ENCODE measurements around the gene TSPAN9. TPM values are rescaled to one million over a fixed set of nuclear protein-coding genes. Genes with fewer than 3 reads are reported as not detected.

The TSPAN9 gene
- total RNA-seq, 1 donor from 2014 or later = 7.8 TPM

GRCh38 chr12:3236345-3237187 lies 159.4 kb downstream of the TSPAN9 start:
- Histone ChIP-seq H3K27me3 (no peaks in the 10 kb centered on the region), H4K20me1 (ENCODE audit: low read depth) (peaks cover 37% of the 10 kb centered on the region), H3K9ac (no peak overlapping the region), H3K9me3 (ENCODE audit: low read depth) (no peaks in the 10 kb centered on the region), H3K27ac (no peak overlapping the region), H3F3A (ENCODE audit: low read depth) (peaks cover 8% of the 10 kb centered on the region), H2AFZ (replicated peaks) (no peak overlapping the region), H3K4me2 (no peak overlapping the region), H3K4me3 (no peak overlapping the region), H3K4me1 (peaks cover 25% of the 10 kb centered on the region), H3K79me2 (ENCODE audit: low read depth) (no peaks in the 10 kb centered on the region), H3K36me3 (no peaks in the 10 kb centered on the region)
- H3K4me3 Mint-ChIP-seq = no peak overlapping the region
- H3K9me3 Mint-ChIP-seq = no peaks in the 10 kb centered on the region
- peak; percentile 67 for DNase-seq (ENCODE audit: low spot score)
- H3K36me3 Mint-ChIP-seq = no peaks in the 10 kb centered on the region
- peaks cover 7% of the 10 kb centered on the region for H3K27me3 Mint-ChIP-seq (ENCODE audit: insufficient read depth, low read depth)
- H3K4me1 Mint-ChIP-seq = peaks cover 56% of the 10 kb centered on the region
- H3K27ac Mint-ChIP-seq = peak overlapping the region; percentile 38
- no peak for TF ChIP-seq EZH2 (IDR thresholded peaks at IDR 0.05)
- no peak for TF ChIP-seq CTCF (IDR thresholded peaks at IDR 0.05)
- TF ChIP-seq EZH2phosphoT487 (IDR thresholded peaks at IDR 0.05) = no peak

GRCh38 chr12:3238196-3238595 lies 161.0 kb downstream of the TSPAN9 start:
- Histone ChIP-seq H3K4me1 (peaks cover 21% of the 10 kb centered on the region), H3K27ac (no peak overlapping the region), H3K9me3 (ENCODE audit: low read depth) (no peaks in the 10 kb centered on the region), H3K27me3 (no peaks in the 10 kb centered on the region), H3K79me2 (ENCODE audit: low read depth) (no peaks in the 10 kb centered on the region), H2AFZ (replicated peaks) (no peak overlapping the region), H3K36me3 (no peaks in the 10 kb centered on the region), H3K4me2 (no peak overlapping the region), H3K4me3 (no peak overlapping the region), H4K20me1 (ENCODE audit: low read depth) (peaks cover 29% of the 10 kb centered on the region), H3F3A (ENCODE audit: low read depth) (peaks cover 3% of the 10 kb centered on the region), H3K9ac (no peak overlapping the region)
- Mint-ChIP-seq H3K36me3 (no peaks in the 10 kb centered on the region), H3K4me3 (no peak overlapping the region), H3K9me3 (no peaks in the 10 kb centered on the region), H3K4me1 (peaks cover 50% of the 10 kb centered on the region), H3K27me3 (ENCODE audit: insufficient read depth, low read depth) (peaks cover 4% of the 10 kb centered on the region), H3K27ac (no peak overlapping the region)
- TF ChIP-seq CTCF (IDR thresholded peaks at IDR 0.05) (no peak), EZH2phosphoT487 (IDR thresholded peaks at IDR 0.05) (no peak), EZH2 (IDR thresholded peaks at IDR 0.05) (no peak)
- no peak for DNase-seq (ENCODE audit: low spot score)

GRCh38 chr12:3241621-3242020 lies 164.4 kb downstream of the TSPAN9 start:
- Histone ChIP-seq H3K4me1 (peaks cover 5% of the 10 kb centered on the region), H2AFZ (replicated peaks) (no peak overlapping the region), H3K4me3 (no peak overlapping the region), H3K36me3 (no peaks in the 10 kb centered on the region), H4K20me1 (ENCODE audit: low read depth) (peaks cover 12% of the 10 kb centered on the region), H3K27ac (no peak overlapping the region), H3K79me2 (ENCODE audit: low read depth) (no peaks in the 10 kb centered on the region), H3K9me3 (ENCODE audit: low read depth) (no peaks in the 10 kb centered on the region), H3K27me3 (no peaks in the 10 kb centered on the region), H3K9ac (no peak overlapping the region), H3K4me2 (no peak overlapping the region), H3F3A (ENCODE audit: low read depth) (no peaks in the 10 kb centered on the region)
- no peak for TF ChIP-seq EZH2 (IDR thresholded peaks at IDR 0.05)
- TF ChIP-seq EZH2phosphoT487 (IDR thresholded peaks at IDR 0.05) = no peak
- no peak for TF ChIP-seq CTCF (IDR thresholded peaks at IDR 0.05)
- H3K27me3 Mint-ChIP-seq (ENCODE audit: insufficient read depth, low read depth) = peaks cover 5% of the 10 kb centered on the region
- H3K27ac Mint-ChIP-seq = no peak overlapping the region
- DNase-seq (ENCODE audit: low spot score) = no peak
- H3K36me3 Mint-ChIP-seq = no peaks in the 10 kb centered on the region
- H3K9me3 Mint-ChIP-seq = peaks cover 2% of the 10 kb centered on the region
- no peak overlapping the region for H3K4me3 Mint-ChIP-seq
- H3K4me1 Mint-ChIP-seq = peaks cover 27% of the 10 kb centered on the region
